ENCODE measurements around the gene FLCN. TPM values are rescaled to one million over a fixed set of nuclear protein-coding genes. Genes with fewer than 3 reads are reported as not detected.
"Not testable (repeated sequence)": the region's sequence is repeated elsewhere in the genome, so short reads cannot be mapped to it uniquely, and the experiment has no call there.

The FLCN gene
- total and polyA plus RNA-seq, 4 donors: 8.5 to 46.7 (median 28.4) TPM

- 80% methylated on average over 14 of the region's 14 CpGs for WGBS
- Histone ChIP-seq H3K27me3 (ENCODE audit: control insufficient read depth in 4 of 4, insufficient read depth in 4 of 4, low read length in 3 of 4) (no peaks in the 10 kb centered on the region), H3K27ac (ENCODE audit: low read depth in 1 of 2, low read length in 2 of 2) (no peak overlapping the region), H3K36me3 (ENCODE audit: control insufficient read depth in 4 of 4, insufficient read depth in 3 of 4, low read depth in 1 of 4, low read length in 3 of 4) (peaks cover 4 to 36% (median 16%) of the 10 kb centered on the region in 4 donors), H3K4me1 (ENCODE audit: control insufficient read depth in 4 of 4, insufficient read depth in 4 of 4, low read length in 3 of 4) (peaks cover 0 to 7% (median 0%) of the 10 kb centered on the region in 4 donors), H3K4me3 (ENCODE audit: low read depth in 1 of 3, low read length in 3 of 3) (no peak overlapping the region), H3K9me3 (ENCODE audit: control insufficient read depth in 4 of 4, low read length in 3 of 4) (no peaks in the 10 kb centered on the region), H3K9ac (ENCODE audit: low read depth in 1 of 2, low read length in 2 of 2) (no peak overlapping the region)
- no peak for DNase-seq (ENCODE audit: low spot score)
- TF ChIP-seq JUND (IDR thresholded peaks at IDR 0.05): no peak
- no peak for TF ChIP-seq ZBTB33 (IDR thresholded peaks at IDR 0.05)
- no peak for TF ChIP-seq EGR1 (IDR thresholded peaks at IDR 0.05; ENCODE audit: low read depth in 2 of 2)
- no peak for TF ChIP-seq FOXA1 (IDR thresholded peaks at IDR 0.05)
- TF ChIP-seq ATF3 (IDR thresholded peaks at IDR 0.05): no peak
- no peak for TF ChIP-seq RAD21 (IDR thresholded peaks at IDR 0.05)
- no peak for TF ChIP-seq HNF4G (IDR thresholded peaks at IDR 0.05)
- no peak for TF ChIP-seq NR2F2 (IDR thresholded peaks at IDR 0.05)
- no peak for TF ChIP-seq GABPA (IDR thresholded peaks at IDR 0.05 in 1 of 2, conservative IDR thresholded peaks at IDR 0.05 in 1 of 2)
- no peak for TF ChIP-seq MAX (IDR thresholded peaks at IDR 0.05)
Observed at GRCh38 chr17:17186551-17187505, 50.1 kb downstream of the FLCN start.

GRCh38 chr17:17186051-17186450 is 50.9 kb downstream of the FLCN start:
- Histone ChIP-seq H3K9me3 (ENCODE audit: control insufficient read depth in 4 of 4, low read length in 3 of 4) (no peaks in the 10 kb centered on the region), H3K4me1 (ENCODE audit: control insufficient read depth in 4 of 4, insufficient read depth in 4 of 4, low read length in 3 of 4) (peaks cover 0 to 4% (median 0%) of the 10 kb centered on the region in 4 donors), H3K36me3 (ENCODE audit: control insufficient read depth in 4 of 4, insufficient read depth in 3 of 4, low read depth in 1 of 4, low read length in 3 of 4) (peaks cover 5 to 43% (median 17%) of the 10 kb centered on the region in 4 donors), H3K27me3 (ENCODE audit: control insufficient read depth in 4 of 4, insufficient read depth in 4 of 4, low read length in 3 of 4) (no peaks in the 10 kb centered on the region), H3K9ac (ENCODE audit: low read depth in 1 of 2, low read length in 2 of 2) (no peak overlapping the region), H3K4me3 (ENCODE audit: low read depth in 1 of 3, low read length in 3 of 3) (no peak overlapping the region), H3K27ac (ENCODE audit: low read depth in 1 of 2, low read length in 2 of 2) (no peak overlapping the region)
- DNase-seq (ENCODE audit: low spot score): no peak
- 78% methylated on average over 3 of the region's 3 CpGs for WGBS
- TF ChIP-seq RAD21 (IDR thresholded peaks at IDR 0.05) (no peak), RXRA (IDR thresholded peaks at IDR 0.05) (no peak)

GRCh38 chr17:17184985-17185757 is 51.8 kb downstream of the FLCN start:
- not testable (repeated sequence) for H3K4me1 ChIP-seq (ENCODE audit: control insufficient read depth in 4 of 4, insufficient read depth in 4 of 4, low read length in 3 of 4); H3K27ac ChIP-seq (ENCODE audit: low read depth in 1 of 2, low read length in 2 of 2); DNase-seq (ENCODE audit: low spot score); H3K27me3 ChIP-seq (ENCODE audit: control insufficient read depth in 4 of 4, insufficient read depth in 4 of 4, low read length in 3 of 4); H3K4me3 ChIP-seq (ENCODE audit: low read depth in 1 of 3, low read length in 3 of 3); H3K9me3 ChIP-seq (ENCODE audit: control insufficient read depth in 4 of 4, low read length in 3 of 4); H3K9ac ChIP-seq (ENCODE audit: low read depth in 1 of 2, low read length in 2 of 2)
- 68% methylated on average over 13 of the region's 13 CpGs for WGBS
- peaks cover 12 to 51% (median 25%) of the 10 kb centered on the region in 4 donors for H3K36me3 ChIP-seq (ENCODE audit: control insufficient read depth in 4 of 4, insufficient read depth in 3 of 4, low read depth in 1 of 4, low read length in 3 of 4)
